Measurements from ENCODE around the gene CLRN3. TPM values are rescaled to one million over a fixed set of nuclear protein-coding genes. Genes with fewer than 3 reads are reported as not detected.

Gene CLRN3
- total RNA-seq, 1 donor from 2014 or later = not detected

DNA sequence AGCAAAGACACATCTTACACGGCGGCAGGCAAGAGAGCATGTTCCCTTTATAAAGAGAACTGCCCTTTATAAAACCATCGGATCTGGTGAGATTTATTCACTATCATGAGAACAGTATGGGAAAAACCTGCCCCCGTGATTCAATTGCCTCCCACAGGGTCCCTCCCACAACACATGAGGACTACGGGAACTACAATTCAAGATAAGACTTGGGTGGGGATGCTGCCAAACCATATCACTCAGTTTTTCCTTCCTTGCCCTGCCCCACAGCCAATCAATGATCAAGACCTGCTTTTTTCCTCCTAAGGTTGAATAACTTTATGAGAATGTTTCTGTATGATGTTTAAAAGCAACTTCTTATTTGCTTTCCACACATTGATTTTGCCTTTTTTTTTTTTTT is 11.0 kb upstream of the CLRN3 start:
- H3K9me3 Mint-ChIP-seq = no peaks in the 10 kb centered on the region
- no peak overlapping the region for H3K4me3 Mint-ChIP-seq
- TF ChIP-seq CTCF (conservative IDR thresholded peaks at IDR 0.05) = no peak
- H3K4me1 Mint-ChIP-seq = peaks cover 10% of the 10 kb centered on the region
- peaks cover 12% of the 10 kb centered on the region for H3K27me3 Mint-ChIP-seq (ENCODE audit: low read depth)
- DNase-seq (ENCODE audit: low read depth, low spot score) = no peak
- H3K36me3 Mint-ChIP-seq (ENCODE audit: low read depth) = no peaks in the 10 kb centered on the region
- no peak overlapping the region for H3K27ac Mint-ChIP-seq (ENCODE audit: unreplicated experiment)

- H3K9me3 Mint-ChIP-seq = peaks cover 7% of the 10 kb centered on the region
- no peak for DNase-seq (ENCODE audit: low read depth, low spot score)
These were observed 7.1 kb upstream of the CLRN3 start for GRCh38 chr10:127899766-127900387.

GRCh38 chr10:127897177-127897576 is 4.4 kb upstream of the CLRN3 start:
- no peak for TF ChIP-seq CTCF (conservative IDR thresholded peaks at IDR 0.05)
- H3K9me3 Mint-ChIP-seq = peaks cover 7% of the 10 kb centered on the region

More at GRCh38 chr10:127899766-127900387, 7.1 kb upstream of the CLRN3 start:
- TF ChIP-seq CTCF (conservative IDR thresholded peaks at IDR 0.05) = no peak
- Mint-ChIP-seq H3K27ac (ENCODE audit: unreplicated experiment) (no peak overlapping the region), H3K4me1 (no peaks in the 10 kb centered on the region), H3K27me3 (ENCODE audit: low read depth) (peaks cover 2% of the 10 kb centered on the region), H3K36me3 (ENCODE audit: low read depth) (peaks cover 3% of the 10 kb centered on the region), H3K4me3 (no peak overlapping the region)

DNA sequence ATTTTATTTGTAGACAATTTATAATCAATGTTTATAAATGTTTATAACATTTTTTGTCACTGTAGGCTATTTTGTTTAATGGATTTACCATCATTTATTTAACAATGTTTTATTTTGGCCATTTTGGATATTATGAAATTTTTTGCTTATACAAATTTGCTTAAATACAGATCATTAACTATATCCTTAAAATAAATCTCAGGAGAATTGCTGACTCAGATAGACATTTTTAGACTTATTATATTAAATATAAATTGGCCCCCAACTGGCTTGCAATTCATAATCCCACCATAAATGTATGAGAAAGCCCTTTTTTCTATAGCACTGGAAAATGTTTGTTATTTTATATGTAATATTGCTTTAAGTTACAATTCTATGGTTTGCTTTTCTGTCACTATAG is 3.8 kb upstream of the CLRN3 start:
- Mint-ChIP-seq H3K4me1 (no peaks in the 10 kb centered on the region), H3K9me3 (peaks cover 7% of the 10 kb centered on the region), H3K4me3 (no peak overlapping the region), H3K27me3 (ENCODE audit: low read depth) (no peaks in the 10 kb centered on the region), H3K36me3 (ENCODE audit: low read depth) (peaks cover 3% of the 10 kb centered on the region), H3K27ac (ENCODE audit: unreplicated experiment) (no peak overlapping the region)
- TF ChIP-seq CTCF (conservative IDR thresholded peaks at IDR 0.05) = no peak
- no peak for DNase-seq (ENCODE audit: low read depth, low spot score)

More at GRCh38 chr10:127897177-127897576, 4.4 kb upstream of the CLRN3 start:
- H3K36me3 Mint-ChIP-seq (ENCODE audit: low read depth) = peaks cover 3% of the 10 kb centered on the region
- H3K4me3 Mint-ChIP-seq = no peak overlapping the region
- no peaks in the 10 kb centered on the region for H3K27me3 Mint-ChIP-seq (ENCODE audit: low read depth)
- no peaks in the 10 kb centered on the region for H3K4me1 Mint-ChIP-seq
- no peak for DNase-seq (ENCODE audit: low read depth, low spot score)
- no peak overlapping the region for H3K27ac Mint-ChIP-seq (ENCODE audit: unreplicated experiment)

DNA sequence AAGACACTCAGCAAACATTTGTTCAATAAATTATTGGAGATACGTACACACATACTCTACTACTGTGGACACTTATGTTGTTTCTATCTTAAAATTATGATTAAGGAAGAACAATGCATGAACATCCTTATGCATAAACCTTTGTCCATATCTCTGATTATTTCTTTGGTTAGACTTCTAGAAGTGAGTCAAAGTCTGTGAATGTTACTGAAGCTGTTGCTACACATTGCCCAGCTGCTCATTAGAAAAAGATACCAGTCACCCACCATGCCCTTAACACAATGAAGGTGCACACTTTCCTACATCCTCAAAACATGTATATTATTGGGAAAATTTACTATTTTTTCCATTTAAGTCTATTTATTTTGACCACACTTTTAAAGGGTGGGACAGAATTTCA is 1.4 kb upstream of the CLRN3 start:
- no peak for DNase-seq (ENCODE audit: low read depth, low spot score)
- Mint-ChIP-seq H3K9me3 (peaks cover 7% of the 10 kb centered on the region), H3K36me3 (ENCODE audit: low read depth) (peaks cover 3% of the 10 kb centered on the region), H3K27ac (ENCODE audit: unreplicated experiment) (no peak overlapping the region), H3K4me1 (no peaks in the 10 kb centered on the region), H3K4me3 (no peak overlapping the region), H3K27me3 (ENCODE audit: low read depth) (no peaks in the 10 kb centered on the region)
- no peak for TF ChIP-seq CTCF (conservative IDR thresholded peaks at IDR 0.05)
